NB4 (cell line): ENCODE results near the gene AQP4.

ENCODE experiments used
- MYC ChIP-seq: IDR thresholded peaks from 2 replicates; pipeline ENCODE4 v1.6.1; 2011; ENCODE audit warnings: low read depth, low read length
- POLR2A ChIP-seq: IDR thresholded peaks from 2 replicates; pipeline ENCODE4 v1.6.1; 2011; ENCODE audit warnings: mild to moderate bottlenecking; ENCODE audit not compliant: insufficient read length; ENCODE audit errors: extremely low read depth
- TF ChIP-seq, protein P1 (sequence below): IDR thresholded peaks from one replicate; pipeline ENCODE4 v1.5.1; 2012; ENCODE audit warnings: low read depth, low read length
- TF ChIP-seq, protein P2 (sequence below): IDR thresholded peaks from 2 replicates; pipeline ENCODE4 v1.6.1; 2011; ENCODE audit warnings: low read depth, low read length

DNA sequence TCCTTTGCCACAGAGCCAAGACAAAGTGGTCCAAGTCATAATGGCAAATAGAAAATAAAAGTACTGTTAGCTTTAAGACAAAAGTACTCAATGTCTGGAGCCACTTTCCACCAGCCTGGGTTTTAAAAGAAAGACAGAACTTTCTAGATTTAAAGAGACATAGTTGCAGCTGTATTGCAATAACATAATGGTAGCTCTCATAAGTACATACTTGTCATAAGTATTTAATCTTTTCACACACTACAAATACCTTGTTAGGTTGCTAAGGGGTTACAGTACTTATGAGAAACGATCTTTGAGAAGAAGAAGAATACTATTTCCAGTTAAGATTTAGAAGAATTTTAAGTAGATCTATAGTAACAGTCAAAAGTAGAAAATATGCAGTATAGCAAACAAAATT, 28.9 kb upstream of the AQP4 start:
- TF ChIP-seq, protein P1, sequence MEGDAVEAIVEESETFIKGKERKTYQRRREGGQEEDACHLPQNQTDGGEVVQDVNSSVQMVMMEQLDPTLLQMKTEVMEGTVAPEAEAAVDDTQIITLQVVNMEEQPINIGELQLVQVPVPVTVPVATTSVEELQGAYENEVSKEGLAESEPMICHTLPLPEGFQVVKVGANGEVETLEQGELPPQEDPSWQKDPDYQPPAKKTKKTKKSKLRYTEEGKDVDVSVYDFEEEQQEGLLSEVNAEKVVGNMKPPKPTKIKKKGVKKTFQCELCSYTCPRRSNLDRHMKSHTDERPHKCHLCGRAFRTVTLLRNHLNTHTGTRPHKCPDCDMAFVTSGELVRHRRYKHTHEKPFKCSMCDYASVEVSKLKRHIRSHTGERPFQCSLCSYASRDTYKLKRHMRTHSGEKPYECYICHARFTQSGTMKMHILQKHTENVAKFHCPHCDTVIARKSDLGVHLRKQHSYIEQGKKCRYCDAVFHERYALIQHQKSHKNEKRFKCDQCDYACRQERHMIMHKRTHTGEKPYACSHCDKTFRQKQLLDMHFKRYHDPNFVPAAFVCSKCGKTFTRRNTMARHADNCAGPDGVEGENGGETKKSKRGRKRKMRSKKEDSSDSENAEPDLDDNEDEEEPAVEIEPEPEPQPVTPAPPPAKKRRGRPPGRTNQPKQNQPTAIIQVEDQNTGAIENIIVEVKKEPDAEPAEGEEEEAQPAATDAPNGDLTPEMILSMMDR = no peak
- TF ChIP-seq POLR2A (no peak), MYC (no peak)
- TF ChIP-seq, protein P2, sequence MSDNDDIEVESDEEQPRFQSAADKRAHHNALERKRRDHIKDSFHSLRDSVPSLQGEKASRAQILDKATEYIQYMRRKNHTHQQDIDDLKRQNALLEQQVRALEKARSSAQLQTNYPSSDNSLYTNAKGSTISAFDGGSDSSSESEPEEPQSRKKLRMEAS = no peak
